Hepatocyte (in vitro differentiated cells): ENCODE measurements around the gene TTC28. TPM values are rescaled to one million over a fixed set of nuclear protein-coding genes. Genes with fewer than 3 reads are reported as not detected.
A peak's percentile ranks its signal among the peaks of the same experiment; 100 is the strongest.

ENCODE experiments used
- DNase-seq: peaks from one replicate; pipeline ENCODE4 v3.0.0-alpha.2; 2016; ENCODE audit warnings: low spot score
- H2AFZ ChIP-seq: fragments of 200-600 bp; sonication (generic); 2 replicates; pipeline ENCODE4 v1.6.0; 2016; ENCODE audit warnings: antibody characterized with exemption, mild to moderate bottlenecking
- H3K27ac ChIP-seq: fragments of 200-600 bp; sonication (generic); 2 replicates; pipeline ENCODE4 v1.5.1; 2016; ENCODE audit warnings: mild to moderate bottlenecking
- H3K27me3 ChIP-seq: fragments of 200-600 bp; sonication (generic); 2 replicates; pipeline ENCODE4 v1.6.1; 2016
- H3K36me3 ChIP-seq: fragments of 200-600 bp; sonication (generic); replicated peaks from 2 replicates; pipeline ENCODE4 v1.5.1; 2016; ENCODE audit warnings: low read depth; ENCODE audit not compliant: insufficient read depth
- H3K4me1 ChIP-seq: fragments of 200-600 bp; sonication (generic); 2 replicates; pipeline ENCODE4 v1.5.1; 2016; ENCODE audit warnings: mild to moderate bottlenecking, moderate library complexity; ENCODE audit not compliant: insufficient read depth
- H3K4me2 ChIP-seq: fragments of 200-600 bp; sonication (generic); 2 replicates; pipeline ENCODE4 v1.6.0; 2016
- H3K4me3 ChIP-seq: fragments of 200-600 bp; sonication (generic); 2 replicates; pipeline ENCODE4 v1.5.1; 2016; ENCODE audit warnings: mild to moderate bottlenecking
- H3K79me2 ChIP-seq: fragments of 200-600 bp; sonication (generic); 2 replicates; pipeline ENCODE4 v1.6.0; 2017; ENCODE audit warnings: mild to moderate bottlenecking
- H3K9me2 ChIP-seq: fragments of 200-600 bp; sonication (generic); replicated peaks from 2 replicates; pipeline ENCODE4 v1.6.0; 2017; ENCODE audit warnings: mild to moderate bottlenecking; ENCODE audit not compliant: insufficient read depth
- H3K9me3 ChIP-seq: fragments of 200-600 bp; sonication (generic); 2 replicates; pipeline ENCODE4 v1.5.1; 2016; ENCODE audit warnings: low read depth, mild to moderate bottlenecking
- H4K20me1 ChIP-seq: fragments of 200-600 bp; sonication (generic); 2 replicates; pipeline ENCODE4 v1.6.0; 2016; ENCODE audit warnings: mild to moderate bottlenecking; ENCODE audit not compliant: insufficient read depth, poor library complexity, severe bottlenecking
- CTCF ChIP-seq: fragments of 200-600 bp; sonication (generic); IDR thresholded peaks from 2 replicates; pipeline ENCODE4 v1.5.1; 2016; ENCODE audit warnings: antibody characterized with exemption, mild to moderate bottlenecking; ENCODE audit not compliant: poor library complexity
- EZH2 ChIP-seq: fragments of 200-600 bp; sonication (generic); IDR thresholded peaks from 2 replicates; pipeline ENCODE4 v1.6.1; 2016; ENCODE audit warnings: antibody characterized with exemption, mild to moderate bottlenecking, borderline replicate concordance
- EZH2phosphoT487 ChIP-seq: fragments of 200-600 bp; sonication (generic); IDR thresholded peaks from one replicate; pipeline ENCODE4 v1.6.1; 2018; ENCODE audit warnings: antibody characterized with exemption, mild to moderate bottlenecking, low read depth, moderate library complexity; ENCODE audit not compliant: unreplicated experiment, severe bottlenecking
- WGBS: methylation state at CpG from one replicate; pipeline ENCODE4 v1.1.6; 2016; ENCODE audit warnings: low lambda C conversion rate; ENCODE audit errors: missing lambda C conversion rate; 5-methylcytosine and 5-hydroxymethylcytosine counted together
- polyA plus RNA-seq: library from polyadenylated mRNA; unstranded; fragments of >200 nt; fragmentation: Nextera tagmentation; extraction: Ambion mirVana; gene quantifications from 2 replicates; pipeline ENCODE4 v1.2.1, GENCODE V29; 2016
- total RNA-seq: library from RNA; depleted of rRNA; stranded (reverse); fragments of >200 nt; gene quantifications from 2 replicates; pipeline ENCODE4 v1.2.3, GENCODE V29; 2014

The TTC28 gene
- total and polyA plus RNA-seq, 2 experiments from 2014 or later, result 14.7 to 30.4 TPM

DNA sequence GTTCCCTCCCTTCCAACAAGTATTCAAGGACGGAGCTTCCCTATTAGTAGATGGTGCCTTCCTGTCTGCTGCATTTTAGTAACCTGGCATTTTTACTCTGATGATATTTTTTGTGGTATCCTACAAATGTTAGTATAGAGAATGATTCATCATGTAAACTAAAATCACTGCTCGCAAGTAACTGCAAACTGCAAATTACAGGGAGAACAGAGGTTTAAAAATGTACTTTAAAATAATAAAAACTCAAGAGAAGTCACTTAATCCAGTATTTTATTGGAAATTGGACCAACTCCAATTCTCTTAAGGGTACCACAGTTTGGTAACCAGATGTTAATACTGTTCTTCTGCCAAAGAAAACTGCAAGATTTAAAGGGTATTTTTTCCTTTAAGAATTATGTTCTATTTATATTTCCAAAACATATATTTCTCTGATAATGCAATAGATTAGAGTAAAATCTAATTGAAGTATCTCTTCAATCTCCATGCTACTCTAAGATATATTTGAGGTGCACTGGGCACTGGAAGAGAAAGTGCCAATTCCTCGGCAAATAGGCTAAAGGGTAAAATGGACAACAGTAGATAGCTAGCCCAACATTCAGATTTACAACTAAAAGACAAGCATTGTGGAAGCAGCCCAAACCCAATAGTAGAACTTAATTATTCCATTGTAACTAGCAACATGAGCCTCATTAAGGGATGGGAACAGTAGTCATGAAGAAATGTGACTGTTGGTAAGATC lies 298.0 kb downstream of the TTC28 start:
- Histone ChIP-seq H3K4me2 (no peak overlapping the region), H3K36me3 (no peaks in the 10 kb centered on the region), H2AFZ (no peak overlapping the region), H3K4me3 (no peak overlapping the region), H3K27ac (peak overlapping the region; percentile 45), H3K9me2 (no peaks in the 10 kb centered on the region), H3K4me1 (peaks cover 18% of the 10 kb centered on the region), H3K27me3 (no peaks in the 10 kb centered on the region), H3K79me2 (peaks cover 23% of the 10 kb centered on the region), H4K20me1 (no peaks in the 10 kb centered on the region), H3K9me3 (no peaks in the 10 kb centered on the region)
- WGBS, result 67% methylated on average over 3 of the region's 3 CpGs
- DNase-seq, result no peak
- TF ChIP-seq EZH2 (no peak), CTCF (no peak), EZH2phosphoT487 (no peak)

DNA sequence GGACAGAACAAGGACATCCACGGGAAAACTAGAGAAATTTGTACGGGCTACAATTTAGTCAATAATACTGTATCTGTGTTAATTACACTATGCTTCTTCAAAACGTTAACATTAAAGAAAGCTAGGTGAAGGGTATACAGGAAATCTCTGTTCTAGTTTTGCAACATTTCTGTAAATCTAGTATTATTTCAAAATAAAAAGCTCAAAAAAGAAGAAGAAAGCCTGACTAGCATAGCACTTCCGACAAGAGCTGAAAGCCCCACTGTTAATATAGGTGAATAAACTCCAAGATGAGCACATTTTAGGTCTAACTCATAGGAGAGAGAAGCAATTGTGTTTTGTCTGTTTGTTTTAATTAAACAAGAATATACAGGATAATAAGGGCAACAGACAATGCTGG lies 299.7 kb downstream of the TTC28 start:
- Histone ChIP-seq H3K9me2 (no peaks in the 10 kb centered on the region), H3K36me3 (no peaks in the 10 kb centered on the region), H3K79me2 (peaks cover 23% of the 10 kb centered on the region), H3K4me2 (no peak overlapping the region), H2AFZ (no peak overlapping the region), H3K4me1 (peaks cover 18% of the 10 kb centered on the region), H3K27ac (no peak overlapping the region), H3K4me3 (no peak overlapping the region), H3K27me3 (no peaks in the 10 kb centered on the region), H4K20me1 (no peaks in the 10 kb centered on the region), H3K9me3 (no peaks in the 10 kb centered on the region)
- 93% methylated on average over 4 of the region's 4 CpGs for WGBS
- TF ChIP-seq CTCF (no peak), EZH2phosphoT487 (no peak), EZH2 (no peak)
- no peak for DNase-seq

GRCh38 chr22:28379075-28379779 lies 300.4 kb downstream of the TTC28 start:
- TF ChIP-seq EZH2 (no peak), EZH2phosphoT487 (no peak), CTCF (no peak)
- no peaks in the 10 kb centered on the region for H3K27me3 ChIP-seq
- no peak overlapping the region for H3K4me2 ChIP-seq
- DNase-seq, result no peak
- peaks cover 18% of the 10 kb centered on the region for H3K4me1 ChIP-seq
- H3K27ac ChIP-seq, result no peak overlapping the region
- H4K20me1 ChIP-seq, result no peaks in the 10 kb centered on the region
- peaks cover 28% of the 10 kb centered on the region for H3K79me2 ChIP-seq
- no peaks in the 10 kb centered on the region for H3K9me3 ChIP-seq
- H2AFZ ChIP-seq, result no peak overlapping the region
- H3K4me3 ChIP-seq, result no peak overlapping the region
- no peaks in the 10 kb centered on the region for H3K9me2 ChIP-seq
- no peaks in the 10 kb centered on the region for H3K36me3 ChIP-seq
